Measurements from ENCODE around the gene GBF1.

DNA sequence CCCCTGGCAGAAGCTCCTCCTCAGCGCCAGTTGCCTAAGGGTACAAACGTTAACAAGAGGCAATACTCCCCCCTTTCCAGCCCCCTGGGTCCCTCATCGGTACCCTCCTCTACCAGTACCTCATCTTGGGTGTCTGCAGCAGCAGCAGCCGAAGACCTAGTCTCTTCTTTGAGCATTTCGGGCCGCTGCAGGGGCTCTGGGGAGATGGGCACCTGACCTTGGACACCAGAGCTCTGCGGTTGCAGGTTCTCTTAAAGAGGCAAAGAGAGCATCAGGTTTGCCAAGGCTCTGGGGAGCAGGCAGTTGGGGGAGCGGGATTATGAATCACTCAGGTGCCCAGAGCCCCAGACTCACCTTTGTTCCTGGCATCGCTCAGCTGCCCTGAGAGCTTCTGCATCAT is 178.8 kb downstream of the GBF1 start:
- TF ChIP-seq, protein P1, sequence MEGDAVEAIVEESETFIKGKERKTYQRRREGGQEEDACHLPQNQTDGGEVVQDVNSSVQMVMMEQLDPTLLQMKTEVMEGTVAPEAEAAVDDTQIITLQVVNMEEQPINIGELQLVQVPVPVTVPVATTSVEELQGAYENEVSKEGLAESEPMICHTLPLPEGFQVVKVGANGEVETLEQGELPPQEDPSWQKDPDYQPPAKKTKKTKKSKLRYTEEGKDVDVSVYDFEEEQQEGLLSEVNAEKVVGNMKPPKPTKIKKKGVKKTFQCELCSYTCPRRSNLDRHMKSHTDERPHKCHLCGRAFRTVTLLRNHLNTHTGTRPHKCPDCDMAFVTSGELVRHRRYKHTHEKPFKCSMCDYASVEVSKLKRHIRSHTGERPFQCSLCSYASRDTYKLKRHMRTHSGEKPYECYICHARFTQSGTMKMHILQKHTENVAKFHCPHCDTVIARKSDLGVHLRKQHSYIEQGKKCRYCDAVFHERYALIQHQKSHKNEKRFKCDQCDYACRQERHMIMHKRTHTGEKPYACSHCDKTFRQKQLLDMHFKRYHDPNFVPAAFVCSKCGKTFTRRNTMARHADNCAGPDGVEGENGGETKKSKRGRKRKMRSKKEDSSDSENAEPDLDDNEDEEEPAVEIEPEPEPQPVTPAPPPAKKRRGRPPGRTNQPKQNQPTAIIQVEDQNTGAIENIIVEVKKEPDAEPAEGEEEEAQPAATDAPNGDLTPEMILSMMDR (IDR thresholded peaks at IDR 0.05) = no peak
- TF ChIP-seq EP300 (IDR thresholded peaks at IDR 0.05) (no peak), POLR2A (IDR thresholded peaks at IDR 0.05) (no peak), POLR2AphosphoS5 (IDR thresholded peaks at IDR 0.05) (no peak)

Data from stomach (tissue), 4 donors.